ENCODE measurements around the gene SPRED1. TPM values are rescaled to one million over a fixed set of nuclear protein-coding genes. Genes with fewer than 3 reads are reported as not detected.
"Not testable (repeated sequence)": the region's sequence is repeated elsewhere in the genome, so short reads cannot be mapped to it uniquely, and the experiment has no call there.

The SPRED1 gene
- total RNA-seq, 1 donor: 32.6 TPM

GRCh38 chr15:38275959-38276358, 23.3 kb downstream of the SPRED1 start:
- Histone ChIP-seq H3K79me2 (ENCODE audit: insufficient read depth, low read length) (peaks cover 99% of the 10 kb centered on the region), H3K27me3 (ENCODE audit: insufficient read depth, low read length) (no peaks in the 10 kb centered on the region), H3K4me3 (ENCODE audit: insufficient read depth, low read length) (no peak overlapping the region), H3K27ac (ENCODE audit: low read depth, low read length) (no peak overlapping the region), H3K4me2 (ENCODE audit: insufficient read depth, low read length) (no peak overlapping the region), H3K4me1 (ENCODE audit: insufficient read depth, low read length) (peaks cover 5% of the 10 kb centered on the region), H2AFZ (ENCODE audit: low read length) (no peak overlapping the region), H4K20me1 (ENCODE audit: insufficient read depth, low read length) (peaks cover 75% of the 10 kb centered on the region), H3K9me3 (ENCODE audit: low read depth, low read length) (no peaks in the 10 kb centered on the region), H3K36me3 (ENCODE audit: insufficient read depth, low read length) (no peaks in the 10 kb centered on the region)
- no peak for TF ChIP-seq CTCF (IDR thresholded peaks at IDR 0.05; ENCODE audit: extremely low read depth, low read depth, low read length)
- no peak for DNase-seq (ENCODE audit: insufficient read length, low spot score, missing footprints)

DNA sequence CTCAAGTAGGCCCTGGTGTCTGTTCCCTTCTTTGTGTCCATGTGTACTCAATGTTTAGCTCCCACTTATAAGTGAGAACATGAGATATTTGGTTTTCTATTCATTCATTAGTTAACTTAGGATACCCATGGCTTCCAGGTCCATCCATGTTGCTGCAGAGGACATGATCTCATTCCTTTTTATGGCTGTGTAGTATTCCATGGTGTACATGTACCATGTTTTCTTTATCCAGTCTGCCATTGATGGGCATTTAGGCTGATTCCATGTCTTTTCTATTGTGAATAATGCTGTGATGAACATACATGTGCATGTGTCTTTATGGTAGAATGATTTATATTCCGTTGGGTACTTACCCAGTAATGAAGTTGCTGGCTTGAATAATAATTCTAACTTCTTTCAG, 24.6 kb downstream of the SPRED1 start:
- H3K4me2 ChIP-seq (ENCODE audit: insufficient read depth, low read length); H3K27ac ChIP-seq (ENCODE audit: low read depth, low read length); H3K4me1 ChIP-seq (ENCODE audit: insufficient read depth, low read length); H2AFZ ChIP-seq (ENCODE audit: low read length); H3K4me3 ChIP-seq (ENCODE audit: insufficient read depth, low read length); H3K36me3 ChIP-seq (ENCODE audit: insufficient read depth, low read length); H3K27me3 ChIP-seq (ENCODE audit: insufficient read depth, low read length); DNase-seq (ENCODE audit: insufficient read length, low spot score, missing footprints); H3K9me3 ChIP-seq (ENCODE audit: low read depth, low read length): not testable (repeated sequence)
- Histone ChIP-seq H3K79me2 (ENCODE audit: insufficient read depth, low read length) (peaks cover 99% of the 10 kb centered on the region), H4K20me1 (ENCODE audit: insufficient read depth, low read length) (peaks cover 72% of the 10 kb centered on the region)

GRCh38 chr15:38281031-38281430, 28.4 kb downstream of the SPRED1 start:
- H3K36me3 ChIP-seq (ENCODE audit: insufficient read depth, low read length): no peaks in the 10 kb centered on the region
- H4K20me1 ChIP-seq (ENCODE audit: insufficient read depth, low read length): peaks cover 57% of the 10 kb centered on the region
- no peaks in the 10 kb centered on the region for H3K9me3 ChIP-seq (ENCODE audit: low read depth, low read length)
- H3K4me3 ChIP-seq (ENCODE audit: insufficient read depth, low read length): no peak overlapping the region
- DNase-seq (ENCODE audit: insufficient read length, low spot score, missing footprints): no peak
- H3K27me3 ChIP-seq (ENCODE audit: insufficient read depth, low read length): no peaks in the 10 kb centered on the region
- H3K4me2 ChIP-seq (ENCODE audit: insufficient read depth, low read length): no peak overlapping the region
- TF ChIP-seq CTCF (IDR thresholded peaks at IDR 0.05; ENCODE audit: extremely low read depth, low read depth, low read length): no peak
- peaks cover 100% of the 10 kb centered on the region for H3K79me2 ChIP-seq (ENCODE audit: insufficient read depth, low read length)
- H3K27ac ChIP-seq (ENCODE audit: low read depth, low read length): no peak overlapping the region
- no peaks in the 10 kb centered on the region for H3K4me1 ChIP-seq (ENCODE audit: insufficient read depth, low read length)
- no peak overlapping the region for H2AFZ ChIP-seq (ENCODE audit: low read length)

GRCh38 chr15:38283010-38283409, 30.4 kb downstream of the SPRED1 start:
- no peak overlapping the region for H3K27ac ChIP-seq (ENCODE audit: low read depth, low read length)
- H3K4me1 ChIP-seq (ENCODE audit: insufficient read depth, low read length): no peaks in the 10 kb centered on the region
- H3K4me3 ChIP-seq (ENCODE audit: insufficient read depth, low read length): no peak overlapping the region
- no peaks in the 10 kb centered on the region for H3K9me3 ChIP-seq (ENCODE audit: low read depth, low read length)
- H3K79me2 ChIP-seq (ENCODE audit: insufficient read depth, low read length): peaks cover 100% of the 10 kb centered on the region
- H4K20me1 ChIP-seq (ENCODE audit: insufficient read depth, low read length): peaks cover 59% of the 10 kb centered on the region
- H3K36me3 ChIP-seq (ENCODE audit: insufficient read depth, low read length): no peaks in the 10 kb centered on the region
- no peak for DNase-seq (ENCODE audit: insufficient read length, low spot score, missing footprints)
- H3K27me3 ChIP-seq (ENCODE audit: insufficient read depth, low read length): no peaks in the 10 kb centered on the region
- H2AFZ ChIP-seq (ENCODE audit: low read length): no peak overlapping the region
- no peak overlapping the region for H3K4me2 ChIP-seq (ENCODE audit: insufficient read depth, low read length)
- TF ChIP-seq CTCF (IDR thresholded peaks at IDR 0.05; ENCODE audit: extremely low read depth, low read depth, low read length): no peak

Data from osteoblast (primary cell).